Transverse colon (tissue), 4 donors: Measurements from ENCODE around the gene GAPDHS. TPM values are rescaled to one million over a fixed set of nuclear protein-coding genes. Genes with fewer than 3 reads are reported as not detected.

Source experiments
- DNase-seq: peaks from one replicate; pipeline ENCODE4 v3.0.0-alpha.2; 2019
- H3K27ac ChIP-seq, 4 donors: fragments of 200-600 bp; sonication (generic); 2 replicates each; pipeline ENCODE4 v1.5.1; 2016 to 2018; ENCODE audit warnings: inconsistent platforms in 4 of 4
- H3K27me3 ChIP-seq: fragments of 200-600 bp; sonication (generic); 2 replicates; pipeline ENCODE4 v1.5.1; 2017; ENCODE audit warnings: inconsistent platforms
- H3K36me3 ChIP-seq, 4 donors: fragments of 200-600 bp; sonication (generic); 2 replicates each; pipeline ENCODE4 v1.5.1; 2017 to 2019; ENCODE audit warnings: inconsistent platforms in 4 of 4
- H3K4me1 ChIP-seq, 4 donors: fragments of 200-600 bp; sonication (generic); 2 replicates each; pipeline ENCODE4 v1.5.1; 2017 to 2020; ENCODE audit warnings: inconsistent platforms in 4 of 4
- H3K4me3 ChIP-seq, 4 donors: fragments of 200-600 bp; sonication (generic); 1 replicate in 1 of 4; 2 replicates in 3 of 4; pipeline versions ENCODE4 v1.5.1 to v1.6.1; 2017 to 2019; ENCODE audit warnings: inconsistent platforms in 4 of 4
- H3K9me3 ChIP-seq, 2 donors: fragments of 200-600 bp; sonication (generic); 2 replicates each; pipeline ENCODE4 v1.5.1; 2017 to 2019; ENCODE audit warnings: inconsistent platforms in 2 of 2
- CTCF ChIP-seq, 5 experiments: fragments of 200-600 bp in 3 of 5; fragments of 450-650 bp in 2 of 5; sonication (generic) in 3 of 5; IDR thresholded peaks; 1 replicate in 2 of 5; 2 replicates in 3 of 5; pipeline ENCODE4 v1.5.1; 2016 to 2017; ENCODE audit warnings: antibody characterized with exemption in 5 of 5, inconsistent platforms in 3 of 5, mild to moderate bottlenecking in 2 of 5, moderate library complexity in 1 of 5
- EP300 ChIP-seq: sonication (generic); formaldehyde crosslinking; IDR thresholded peaks from one replicate; pipeline ENCODE4 v1.6.1; 2017; ENCODE audit warnings: antibody characterized with exemption, low read depth
- POLR2A ChIP-seq: fragments of 450-650 bp; IDR thresholded peaks from one replicate; pipeline ENCODE4 v1.6.1; 2016; ENCODE audit warnings: antibody characterized with exemption, mild to moderate bottlenecking, moderate library complexity
- POLR2AphosphoS5 ChIP-seq, 3 donors: sonication (generic); formaldehyde crosslinking; IDR thresholded peaks; one replicate each; pipeline ENCODE4 v1.6.1; 2016; ENCODE audit warnings: antibody characterized with exemption in 3 of 3
- WGBS, 2 donors: methylation state at CpG; one replicate each; pipeline ENCODE4 v1.1.5; 2018; ENCODE audit warnings: low coverage in 1 of 2; 5-methylcytosine and 5-hydroxymethylcytosine counted together
- in situ Hi-C, 4 donors: fragments of 200-750 bp; cut with MboI; loops; one replicate each; pipeline versions ENCODE4 v1.15.0 to v1.15.1; 2017; ENCODE audit warnings: low sequenced_read_pairs in 3 of 4, low pct_ligation_motif_present in 1 of 4, low pct_unique_long_range_greater_than_20kb in 1 of 4
- intact Hi-C: fragments of 100-400 bp; cut with DNase I; formaldehyde crosslinking; loops from one replicate; pipeline ENCODE4 v1.15.1; 2023; ENCODE audit warnings: low total_unique reads
- total RNA-seq, 4 donors: library from RNA; depleted of rRNA; stranded (reverse); fragments of >200 nt; gene quantifications; one replicate each; pipeline ENCODE4 v1.1.0, GENCODE V29; 2016

The GAPDHS gene
- total RNA-seq, 4 donors from 2014 or later: not detected

- 43% methylated on average over 11 of the region's 11 CpGs; no CpG with 5 or more reads in 1 of the 2 donors for WGBS, 2 donors
- no peak overlapping the region for H3K4me3 ChIP-seq
- in situ Hi-C loops (no loop called here), intact Hi-C loops (no loop called here)
- no peak for DNase-seq
- no peaks in the 10 kb centered on the region for H3K9me3 ChIP-seq
- peaks cover 0 to 12% (median 9%) of the 10 kb centered on the region in 4 donors for H3K4me1 ChIP-seq
- no peak for TF ChIP-seq POLR2AphosphoS5 (IDR thresholded peaks at IDR 0.05)
- no peak for TF ChIP-seq EP300
- TF ChIP-seq CTCF (IDR thresholded peaks at IDR 0.05): no peak
- no peak for TF ChIP-seq POLR2A
- H3K27ac ChIP-seq: no peak overlapping the region
- H3K27me3 ChIP-seq: peaks cover 48% of the 10 kb centered on the region
- H3K36me3 ChIP-seq: no peaks in the 10 kb centered on the region
These were observed 26.0 kb downstream of the GAPDHS start for GRCh38 chr19:35559281-35559659.

- WGBS, 2 donors: 90 to 100% methylated on average over 2 to 23 of the region's 23 CpGs
- Histone ChIP-seq H3K4me1 (peaks cover 0 to 12% (median 9%) of the 10 kb centered on the region in 4 donors), H3K4me3 (no peak overlapping the region), H3K36me3 (no peaks in the 10 kb centered on the region), H3K27me3 (peaks cover 48% of the 10 kb centered on the region), H3K27ac (no peak overlapping the region), H3K9me3 (no peaks in the 10 kb centered on the region)
- TF ChIP-seq POLR2A (no peak), CTCF (IDR thresholded peaks at IDR 0.05) (no peak), POLR2AphosphoS5 (IDR thresholded peaks at IDR 0.05) (no peak), EP300 (no peak)
- intact Hi-C loops (no loop called here), in situ Hi-C loops (no loop called here)
- no peak for DNase-seq
These were observed 26.5 kb downstream of the GAPDHS start for GRCh38 chr19:35559781-35560180.

- Histone ChIP-seq H3K36me3 (no peaks in the 10 kb centered on the region), H3K27ac (no peak overlapping the region), H3K27me3 (peaks cover 48% of the 10 kb centered on the region), H3K9me3 (no peaks in the 10 kb centered on the region), H3K4me3 (no peak overlapping the region), H3K4me1 (peaks cover 0 to 12% (median 9%) of the 10 kb centered on the region in 4 donors)
- 89 to 100% methylated on average over 1 to 18 of the region's 18 CpGs for WGBS, 2 donors
- intact Hi-C loops (no loop called here), in situ Hi-C loops (no loop called here)
- no peak for TF ChIP-seq EP300
- TF ChIP-seq POLR2A: no peak
- no peak for TF ChIP-seq POLR2AphosphoS5 (IDR thresholded peaks at IDR 0.05)
- TF ChIP-seq CTCF (IDR thresholded peaks at IDR 0.05): no peak
- DNase-seq: no peak
These were observed 27.0 kb downstream of the GAPDHS start for GRCh38 chr19:35560271-35560670.

GRCh38 chr19:35560677-35561076, 27.4 kb downstream of the GAPDHS start:
- H3K4me3 ChIP-seq: no peak overlapping the region
- intact Hi-C loops: no loop called here
- peaks cover 48% of the 10 kb centered on the region for H3K27me3 ChIP-seq
- no peaks in the 10 kb centered on the region for H3K36me3 ChIP-seq
- H3K9me3 ChIP-seq: no peaks in the 10 kb centered on the region
- TF ChIP-seq CTCF (IDR thresholded peaks at IDR 0.05) (no peak), POLR2AphosphoS5 (IDR thresholded peaks at IDR 0.05) (no peak), POLR2A (no peak), EP300 (no peak)
- no peak overlapping the region for H3K27ac ChIP-seq
- H3K4me1 ChIP-seq: peaks cover 0 to 12% (median 9%) of the 10 kb centered on the region in 4 donors
- WGBS, 2 donors: 47% methylated on average over 6 of the region's 6 CpGs; no CpG with 5 or more reads in 1 of the 2 donors
- in situ Hi-C loops: no loop called here
- no peak for DNase-seq
